HG03575 (cell line): ENCODE results near the gene PANX1.

Experiments
- ATAC-seq: cut with Tn5 transposase; IDR thresholded peaks from one replicate; pipeline ENCODE4 v1.9.1; 2021; ENCODE audit not compliant: unreplicated experiment, insufficient number of reproducible peaks, low FRiP score; ENCODE audit errors: extremely low read depth

Gene PANX1

DNA sequence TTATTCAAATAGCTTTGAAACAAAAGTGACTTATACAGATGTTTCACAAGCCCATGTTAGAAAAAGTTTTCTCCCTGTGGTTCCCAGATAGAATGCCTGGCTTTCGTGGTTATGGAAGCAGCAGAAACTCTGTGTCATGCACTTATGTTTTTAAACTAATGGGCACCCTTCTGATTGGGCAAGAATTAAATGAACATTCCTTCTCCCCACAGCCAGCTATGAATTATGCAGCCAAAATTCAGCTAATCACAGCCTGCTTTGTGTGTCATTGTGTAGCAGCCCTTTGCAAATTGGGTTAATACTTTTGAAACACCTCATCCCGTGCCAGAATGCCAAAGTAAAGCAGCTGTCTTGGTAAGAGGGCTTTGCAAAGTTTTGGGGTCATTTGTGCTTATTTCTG, 46.9 kb downstream of the PANX1 start:
- ATAC-seq, result no peak

GRCh38 chr11:94178331-94178730, 49.7 kb downstream of the PANX1 start:
- ATAC-seq, result no peak

- ATAC-seq, result no peak
Measured at GRCh38 chr11:94179696-94180095, 51.1 kb downstream of the PANX1 start.

DNA sequence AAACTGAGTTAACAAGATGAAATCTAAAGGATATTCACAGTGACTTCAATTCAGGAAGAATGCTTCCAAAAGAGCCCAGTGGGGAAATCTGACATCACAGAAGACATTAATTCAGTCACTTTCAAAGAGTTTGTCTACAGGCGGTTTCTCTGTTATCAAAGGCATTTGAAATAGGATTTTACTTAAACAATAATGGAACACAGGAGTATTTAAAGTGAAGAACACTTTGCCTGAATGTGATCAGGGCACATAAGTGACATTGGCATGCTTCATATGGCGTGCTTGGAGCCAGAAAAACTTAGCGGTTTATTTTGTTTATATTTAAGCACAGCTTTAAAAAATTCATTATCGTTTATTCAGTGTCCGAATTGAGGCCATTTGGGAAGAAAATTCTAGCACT, 52.9 kb downstream of the PANX1 start:
- no peak for ATAC-seq

- ATAC-seq, result no peak
Measured at GRCh38 chr11:94181943-94182342, 53.3 kb downstream of the PANX1 start.

DNA sequence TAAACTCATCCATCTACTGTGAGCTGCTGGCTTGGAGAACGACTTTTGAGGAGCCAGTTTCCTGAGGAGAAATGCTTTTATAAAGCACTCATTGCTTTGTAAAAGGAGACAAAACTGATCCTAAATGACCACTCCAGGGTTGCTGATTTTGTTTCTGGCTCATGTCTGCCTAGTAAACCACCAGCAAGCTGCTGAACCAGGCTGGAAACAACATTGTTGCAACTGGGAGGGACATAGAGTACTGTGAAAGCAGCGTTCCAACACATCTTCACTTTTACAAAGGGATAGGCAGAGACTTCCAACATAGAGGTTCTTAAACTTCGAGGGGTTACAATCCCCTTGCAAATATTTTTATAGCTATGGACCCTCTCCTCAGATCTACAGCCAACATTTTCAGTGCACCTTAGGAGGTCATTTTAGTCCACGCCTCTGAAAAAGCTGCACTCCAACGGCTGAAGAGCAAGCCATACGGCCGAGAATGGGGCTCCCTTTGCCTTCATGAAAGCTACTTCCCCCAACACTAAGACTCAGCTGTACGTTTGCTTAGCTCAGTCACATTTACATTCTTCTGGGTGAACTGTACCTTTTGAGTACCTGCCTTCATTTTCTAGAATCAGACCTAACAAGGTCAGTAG, 54.7 kb downstream of the PANX1 start:
- ATAC-seq, result no peak

DNA sequence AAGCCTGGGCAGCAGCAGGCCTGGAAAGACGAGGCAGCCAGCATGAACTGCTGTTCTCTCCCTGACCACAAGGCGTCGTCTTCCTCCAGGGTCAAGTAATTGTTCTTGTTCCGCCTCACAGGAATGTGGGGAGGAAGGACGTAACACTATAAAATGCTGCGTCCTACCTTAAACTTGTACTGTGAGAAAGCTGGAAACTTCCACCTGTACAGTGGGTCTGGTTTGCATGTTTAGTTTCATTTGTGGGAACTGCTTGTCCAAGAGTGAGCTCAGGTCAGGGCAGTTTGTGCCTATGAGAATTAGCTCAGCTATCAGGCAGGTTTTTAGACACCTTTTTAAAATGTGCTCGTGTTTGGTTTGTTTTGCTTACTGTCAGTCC, 55.2 kb downstream of the PANX1 start:
- ATAC-seq, result no peak

DNA sequence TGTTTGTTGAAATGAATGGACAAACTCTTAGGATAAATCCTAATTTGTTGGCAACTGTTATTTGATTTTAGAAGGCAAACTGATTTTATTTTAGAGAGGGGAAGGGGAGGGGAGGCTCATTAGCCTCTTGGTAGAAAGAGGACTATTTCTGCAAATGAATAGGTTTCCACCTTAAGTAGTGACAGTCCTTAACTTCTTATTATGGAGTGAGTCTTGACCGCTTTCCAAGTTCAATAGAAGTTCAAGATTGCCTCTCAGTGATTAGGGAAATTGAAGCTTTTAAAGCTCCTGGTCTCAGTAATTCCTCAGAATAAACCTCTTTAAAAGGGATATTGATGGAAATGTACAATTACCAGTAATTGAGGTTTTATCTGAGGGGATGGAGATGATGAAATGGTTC, 55.7 kb downstream of the PANX1 start:
- ATAC-seq, result no peak

- no peak for ATAC-seq
Measured at GRCh38 chr11:94184846-94185245, 56.2 kb downstream of the PANX1 start.

- no peak for ATAC-seq
Measured at GRCh38 chr11:94185416-94186084, 56.9 kb downstream of the PANX1 start.

GRCh38 chr11:94186342-94187203, 57.9 kb downstream of the PANX1 start:
- ATAC-seq, result no peak

GRCh38 chr11:94193288-94193687, 64.6 kb downstream of the PANX1 start:
- no peak for ATAC-seq

DNA sequence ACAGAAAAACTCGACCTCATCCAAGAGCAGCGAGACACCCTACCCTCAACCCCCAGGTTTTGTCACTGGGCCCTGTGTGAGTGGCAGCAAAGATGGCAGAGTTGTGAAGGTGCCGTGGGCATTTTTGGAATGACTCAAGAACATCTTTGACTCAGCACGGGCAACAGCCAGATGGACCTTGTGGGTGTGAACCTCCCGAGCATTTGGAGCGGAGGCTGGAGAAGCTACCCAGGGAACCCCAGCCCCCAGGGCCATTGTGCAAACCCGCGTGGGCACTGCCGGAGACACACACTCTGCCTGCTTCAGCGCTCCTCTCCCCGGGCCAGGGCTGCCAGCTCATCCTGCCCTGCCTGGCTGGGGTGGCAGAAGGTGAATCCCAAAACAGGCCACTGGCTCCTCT, 66.1 kb downstream of the PANX1 start:
- no peak for ATAC-seq

DNA sequence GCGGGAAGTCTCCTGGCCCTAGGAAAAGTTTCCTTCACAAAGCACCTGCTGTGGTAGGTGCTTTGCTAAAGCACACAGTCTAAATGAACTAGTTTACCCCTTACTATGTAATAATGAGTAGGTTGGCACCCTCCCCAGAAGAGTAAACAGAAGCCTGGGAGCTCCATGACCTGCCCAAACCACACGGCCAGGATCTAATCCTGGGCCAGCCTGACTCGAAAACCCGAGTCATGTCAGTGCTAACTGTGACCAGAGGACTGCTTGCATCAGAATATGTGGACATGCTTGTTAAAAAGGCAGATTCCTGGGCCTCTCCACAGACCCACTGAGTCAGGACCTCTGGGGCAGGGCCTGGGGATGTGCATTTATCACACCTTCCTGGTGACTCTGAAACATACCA, 67.7 kb downstream of the PANX1 start:
- no peak for ATAC-seq

GRCh38 chr11:94198718-94199117, 70.1 kb downstream of the PANX1 start:
- ATAC-seq, result no peak

DNA sequence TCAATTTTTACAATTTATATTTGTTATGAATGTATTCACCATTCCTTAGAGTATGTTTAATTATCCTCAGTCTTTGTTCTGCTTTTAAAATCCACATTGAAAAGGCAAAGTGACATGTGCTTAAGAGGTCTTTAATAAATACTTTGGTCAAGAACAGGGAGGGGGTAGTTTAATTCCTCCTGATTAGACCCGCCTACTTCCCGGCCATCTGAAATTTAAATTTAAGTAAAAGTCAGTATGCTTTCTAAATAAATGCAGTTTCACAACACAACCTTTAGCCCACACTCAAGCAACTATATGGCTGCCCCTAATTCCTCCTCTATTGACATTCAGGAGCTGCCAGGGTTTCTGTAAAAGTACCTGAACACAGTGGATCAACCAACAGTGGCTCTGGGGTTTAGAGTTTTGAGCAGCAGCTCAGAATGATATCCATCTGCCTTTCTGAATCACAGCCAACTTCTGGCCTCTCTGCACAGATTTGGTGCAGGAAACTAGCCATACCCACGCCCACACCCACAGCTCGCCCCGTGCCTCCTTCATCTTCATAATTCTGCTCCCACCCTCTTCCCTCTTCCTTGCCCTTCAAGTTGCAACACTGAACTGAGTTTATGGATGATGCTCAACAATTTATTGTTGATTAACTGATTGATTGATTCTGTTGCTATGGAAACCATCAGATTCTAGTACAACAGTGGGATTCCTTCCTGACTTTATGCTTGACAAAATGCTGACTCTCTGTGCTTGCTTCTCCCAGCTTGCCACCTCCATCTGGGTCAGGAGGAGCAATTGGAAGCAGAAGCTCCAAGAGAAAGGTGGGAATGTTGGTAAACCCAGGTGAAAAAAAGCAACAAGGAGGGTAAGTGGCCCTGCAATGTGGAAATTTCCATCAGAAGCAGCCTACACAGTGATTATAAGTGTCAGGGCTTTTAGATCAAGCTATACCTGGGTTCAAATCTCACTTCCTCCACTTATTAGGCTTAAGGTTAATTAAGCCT, 70.8 kb downstream of the PANX1 start:
- no peak for ATAC-seq

DNA sequence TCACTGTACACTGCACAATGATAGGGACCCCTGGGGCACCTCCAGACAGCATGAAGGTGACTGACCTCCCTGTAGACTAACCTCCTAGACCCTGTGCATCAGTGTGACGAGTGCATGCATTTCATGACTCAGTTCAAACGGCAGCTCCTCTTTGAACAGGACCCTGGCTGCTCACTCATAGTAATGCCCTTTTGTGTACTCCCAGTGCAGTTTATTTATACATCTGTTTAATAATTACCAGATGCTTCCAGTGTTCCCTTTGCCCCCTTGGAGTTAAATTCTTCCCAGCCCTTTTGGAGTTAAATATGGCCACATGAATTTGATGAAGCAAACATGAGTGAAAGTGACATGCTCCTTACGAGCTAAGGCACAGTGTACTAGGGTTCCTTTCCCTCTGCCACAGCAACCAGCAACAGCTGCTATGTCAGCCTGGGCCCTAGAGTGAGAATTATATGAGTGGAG, 72.4 kb downstream of the PANX1 start:
- ATAC-seq, result no peak

- ATAC-seq, result no peak
Measured at GRCh38 chr11:94203070-94203469, 74.4 kb downstream of the PANX1 start.

DNA sequence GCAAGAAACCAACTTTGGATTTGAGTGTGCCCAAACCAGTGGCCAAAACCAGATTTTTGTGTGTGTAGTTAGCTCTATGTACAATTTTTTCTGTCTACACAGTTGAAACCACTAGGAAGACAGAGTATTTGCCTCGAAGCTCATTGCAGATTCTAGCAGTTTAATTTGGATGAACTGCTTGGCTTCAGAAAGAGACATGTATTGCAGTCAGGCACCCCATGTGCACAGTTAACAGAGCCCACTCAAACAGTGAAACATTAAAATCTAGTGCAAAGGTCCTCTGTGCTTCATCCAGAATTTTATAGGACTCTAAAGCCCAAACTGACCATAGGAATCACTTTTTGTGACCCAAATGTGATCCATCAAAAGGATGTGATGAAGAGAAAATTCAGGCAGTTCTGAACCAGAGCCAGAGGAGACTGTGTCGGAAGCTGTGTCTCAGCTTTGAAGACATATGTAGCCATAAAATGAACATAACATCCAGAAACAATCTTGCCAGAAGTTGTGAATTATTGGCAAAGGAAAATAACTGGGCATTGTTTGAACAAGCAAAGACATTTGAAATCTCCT, 82.7 kb downstream of the PANX1 start:
- ATAC-seq, result no peak
